ENCODE results near the gene UBE2E1.
"Not testable (repeated sequence)": the region's sequence is repeated elsewhere in the genome, so short reads cannot be mapped to it uniquely, and the experiment has no call there.

Gene UBE2E1

GRCh38 chr3:23879485-23879884, 73.7 kb downstream of the UBE2E1 start:
- no peak for DNase-seq (ENCODE audit: low read depth)

DNA sequence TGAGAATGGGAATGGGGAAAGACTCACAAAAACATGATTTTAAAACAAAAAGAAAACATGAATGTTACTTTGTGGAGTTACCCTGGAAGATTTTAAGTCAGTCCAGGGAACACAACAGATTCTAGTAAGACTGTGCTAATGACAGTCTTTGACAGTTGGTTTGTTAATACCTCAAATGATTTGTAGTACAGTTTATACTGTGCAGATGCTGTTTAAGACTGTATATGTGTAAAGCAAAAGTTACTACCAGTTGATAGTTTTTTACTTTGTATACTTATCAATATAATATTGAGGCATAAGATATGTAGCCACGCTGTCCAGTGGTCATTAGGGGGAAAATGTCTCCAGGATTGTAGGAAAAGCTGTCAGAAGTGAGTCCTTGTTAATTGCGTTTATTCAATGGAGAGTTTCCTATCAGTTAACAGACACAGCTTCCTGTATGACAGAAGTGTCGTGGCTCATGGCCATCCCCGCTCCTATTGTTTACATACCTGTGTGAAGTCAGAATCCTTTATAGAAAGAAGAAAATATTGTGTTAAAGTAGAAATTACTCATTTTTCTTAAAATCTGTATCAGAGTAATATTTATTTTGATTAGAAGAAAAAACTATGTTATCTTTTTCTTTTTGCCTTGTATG, 75.1 kb downstream of the UBE2E1 start:
- no peak for DNase-seq (ENCODE audit: low read depth)

DNA sequence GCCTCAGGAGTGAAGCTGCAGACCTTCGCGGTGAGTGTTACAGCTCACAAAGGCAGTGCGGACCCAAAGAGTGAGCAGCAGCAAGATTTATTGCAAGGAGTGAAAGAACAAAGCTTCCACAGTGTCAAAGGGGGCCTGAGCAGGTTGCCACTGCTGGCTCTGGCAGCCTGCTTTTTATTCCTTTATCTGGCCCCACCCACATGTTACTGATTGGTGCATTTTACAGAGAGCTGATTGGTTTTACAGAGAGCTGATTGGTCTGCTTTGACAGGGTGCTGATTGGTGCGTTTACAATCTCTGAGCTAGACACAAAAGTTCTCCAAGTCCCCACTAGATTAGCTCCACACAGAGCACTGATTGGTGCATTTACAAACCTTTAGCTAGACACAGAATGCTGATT, 76.2 kb downstream of the UBE2E1 start:
- DNase-seq (ENCODE audit: low read depth): not testable (repeated sequence)

- no peak for DNase-seq (ENCODE audit: low read depth)
Measured at GRCh38 chr3:23882487-23882918, 76.7 kb downstream of the UBE2E1 start.

DNA sequence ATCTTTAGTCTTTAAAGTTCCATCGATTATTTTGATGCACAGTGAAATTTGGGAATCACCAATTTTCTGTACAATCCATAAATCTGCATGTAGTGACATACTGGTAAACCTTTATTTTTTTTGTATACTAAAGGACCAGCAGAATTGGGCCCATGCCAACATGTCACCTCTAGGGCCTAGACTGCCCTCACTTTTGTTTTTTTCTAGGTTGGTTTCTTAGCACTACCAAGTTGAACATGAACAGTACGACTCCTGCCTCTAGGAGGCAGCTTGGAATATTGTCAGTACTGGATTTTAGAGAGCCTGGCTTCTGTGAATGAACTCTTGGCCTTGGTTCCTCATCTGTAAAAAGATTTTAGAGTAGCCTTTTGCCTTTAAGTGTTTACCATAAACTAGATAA, 78.7 kb downstream of the UBE2E1 start:
- DNase-seq (ENCODE audit: low read depth): no peak

DNA sequence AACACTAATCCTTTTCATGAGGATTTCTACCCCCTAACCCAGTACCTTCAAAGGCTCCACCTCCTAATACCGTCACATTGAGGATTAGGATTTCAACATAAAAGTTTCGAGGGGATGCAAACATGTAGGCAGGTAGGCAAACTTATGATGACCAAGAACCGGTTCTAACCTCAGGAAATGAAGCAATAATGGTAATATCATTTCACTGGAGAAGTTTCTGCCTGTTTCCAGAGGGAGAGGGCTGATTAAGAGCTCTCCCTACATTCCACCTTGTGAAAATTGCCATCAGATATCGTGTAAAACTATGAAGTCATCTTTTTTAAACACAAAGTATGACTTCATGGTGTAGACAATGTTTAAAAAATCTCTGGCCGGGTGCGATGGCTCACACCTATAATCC, 79.5 kb downstream of the UBE2E1 start:
- no peak for DNase-seq (ENCODE audit: low read depth)

DNA sequence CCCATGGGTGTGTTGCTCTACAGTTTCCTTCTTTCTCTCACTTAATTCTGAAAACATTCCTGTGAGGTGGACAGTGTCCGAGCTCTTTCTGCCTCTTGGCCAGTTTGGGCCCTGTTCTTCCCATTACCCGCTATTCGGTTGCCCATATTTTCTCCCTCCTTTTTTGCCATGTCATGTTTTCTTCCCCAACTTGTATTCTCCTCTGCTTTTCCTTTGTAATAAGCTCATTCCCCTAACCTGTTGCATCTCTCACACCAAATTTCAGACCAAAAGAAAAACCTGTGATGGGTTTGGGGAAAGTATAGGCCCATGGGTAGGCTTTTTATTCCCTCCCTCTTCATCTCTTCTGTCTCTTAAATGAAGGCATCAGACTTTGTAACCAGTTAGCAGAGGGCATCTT, 80.6 kb downstream of the UBE2E1 start:
- DNase-seq (ENCODE audit: low read depth): no peak

- no peak for DNase-seq (ENCODE audit: low read depth)
Measured at GRCh38 chr3:23888617-23889228, 83.0 kb downstream of the UBE2E1 start.

GRCh38 chr3:23889386-23889785, 83.6 kb downstream of the UBE2E1 start:
- no peak for DNase-seq (ENCODE audit: low read depth)

DNA sequence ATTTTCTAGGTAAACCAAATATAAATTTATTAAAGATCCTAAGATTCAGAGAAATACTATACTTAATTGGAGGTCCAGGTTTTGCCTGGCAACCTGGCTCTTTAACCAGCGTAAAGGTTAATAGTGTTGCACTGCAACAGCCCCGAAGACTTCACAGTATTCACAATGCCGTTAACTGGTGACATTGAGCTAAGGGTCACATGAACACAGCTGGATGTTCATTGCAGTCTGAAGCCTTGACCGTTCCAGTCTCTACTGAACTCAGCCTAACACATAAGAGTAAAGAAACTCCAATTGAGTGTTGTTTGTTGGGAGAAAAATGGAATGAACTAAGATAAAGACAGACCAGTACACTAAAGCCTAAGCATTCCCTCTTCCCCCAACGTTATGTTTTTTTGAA, 84.2 kb downstream of the UBE2E1 start:
- DNase-seq (ENCODE audit: low read depth): no peak

DNA sequence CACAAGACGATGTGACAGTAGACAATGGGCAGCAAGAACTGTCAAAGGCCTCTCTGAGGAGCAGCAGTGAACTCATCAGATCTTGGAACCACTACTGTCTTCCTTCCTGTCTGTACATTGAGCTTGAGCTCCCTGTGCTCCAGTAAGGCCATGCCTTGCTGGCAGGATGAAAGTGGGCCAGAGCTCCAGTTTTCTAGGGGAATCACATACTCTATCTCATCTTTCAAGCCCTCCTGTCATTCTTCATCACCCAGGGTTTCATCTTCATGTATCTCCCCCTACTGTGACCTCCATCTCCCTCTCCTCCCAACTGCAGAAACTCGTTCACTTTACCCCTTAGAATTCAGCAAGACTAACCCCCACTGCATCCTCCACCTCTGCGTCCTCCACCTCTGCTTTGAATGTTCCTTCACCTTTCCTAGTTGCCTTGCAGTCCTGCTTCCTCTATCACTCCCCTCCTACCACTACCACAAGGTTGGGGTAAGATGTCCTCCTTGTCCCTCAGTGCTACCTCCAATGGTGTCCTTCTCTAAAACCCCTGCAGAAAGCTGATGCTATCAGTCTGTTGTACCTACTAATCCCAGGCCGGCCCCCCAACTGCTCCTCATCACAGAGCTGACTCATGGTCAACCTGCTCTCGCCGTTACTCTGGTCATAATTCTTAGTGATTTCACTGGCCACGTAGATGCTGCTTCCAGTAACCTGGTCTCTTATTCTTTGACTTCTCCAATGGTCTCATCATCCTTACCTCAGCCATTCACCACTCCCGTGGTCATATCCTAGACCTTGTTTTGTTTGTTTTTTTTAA, 88.7 kb downstream of the UBE2E1 start:
- no peak for DNase-seq (ENCODE audit: low read depth)

GRCh38 chr3:23895181-23895580, 89.4 kb downstream of the UBE2E1 start:
- DNase-seq (ENCODE audit: low read depth): no peak

DNA sequence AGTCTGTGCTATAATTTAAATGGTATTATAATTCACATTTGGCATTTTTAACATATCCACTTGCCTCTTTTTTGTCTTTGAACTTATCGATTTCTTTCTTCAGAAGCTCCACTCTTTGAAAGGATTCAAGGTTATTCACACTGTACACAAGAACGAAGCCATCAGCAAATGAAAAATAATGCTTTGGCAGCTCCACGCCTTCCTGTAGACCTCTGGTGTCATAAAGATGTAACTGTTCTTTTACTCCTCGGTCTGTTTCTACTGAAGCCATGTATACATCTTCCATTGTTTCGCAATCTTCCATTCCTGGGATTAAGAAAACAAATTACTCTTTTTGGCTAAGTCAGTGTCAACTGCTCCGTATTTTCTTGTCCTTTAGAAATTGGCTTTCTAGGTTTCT, 95.0 kb downstream of the UBE2E1 start:
- DNase-seq (ENCODE audit: low read depth): no peak

DNA sequence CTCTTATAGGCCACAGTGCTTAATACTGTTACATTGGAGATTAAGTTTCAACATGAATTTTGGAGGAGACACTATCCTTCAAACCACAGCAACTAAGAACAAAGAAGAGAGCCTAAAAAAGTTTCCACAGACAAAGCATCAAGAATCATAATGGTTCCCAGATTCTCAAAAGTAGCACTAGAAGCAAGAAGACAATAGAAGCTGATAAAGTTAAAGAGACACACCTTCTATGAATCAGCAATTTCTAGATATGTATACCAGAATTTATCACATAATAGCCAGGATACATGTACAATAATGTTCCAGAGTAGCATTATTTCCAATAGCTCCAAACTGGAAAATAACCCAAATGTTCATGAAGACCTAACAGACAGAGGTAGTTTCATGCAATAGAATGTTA, 98.8 kb downstream of the UBE2E1 start:
- DNase-seq (ENCODE audit: low read depth): no peak

DNA sequence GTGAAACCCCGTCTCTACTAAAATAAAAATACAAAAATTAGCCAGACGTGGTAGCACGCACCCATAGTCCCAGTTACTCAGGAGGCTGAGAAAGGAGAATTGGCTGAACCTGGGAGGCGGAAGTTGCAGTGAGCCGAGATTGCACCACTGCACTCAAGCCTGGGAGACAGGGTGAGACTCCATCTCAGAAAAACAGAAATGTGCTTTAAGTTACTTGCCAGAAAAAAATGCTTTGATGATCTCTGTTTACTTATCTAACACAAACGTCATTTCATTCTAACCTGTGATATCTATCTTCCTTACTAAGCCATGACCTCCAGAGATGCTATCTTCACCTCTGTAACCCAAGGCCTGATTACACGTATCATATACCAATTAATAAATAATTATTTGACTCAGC, 103.6 kb downstream of the UBE2E1 start:
- no peak for DNase-seq (ENCODE audit: low read depth)

DNA sequence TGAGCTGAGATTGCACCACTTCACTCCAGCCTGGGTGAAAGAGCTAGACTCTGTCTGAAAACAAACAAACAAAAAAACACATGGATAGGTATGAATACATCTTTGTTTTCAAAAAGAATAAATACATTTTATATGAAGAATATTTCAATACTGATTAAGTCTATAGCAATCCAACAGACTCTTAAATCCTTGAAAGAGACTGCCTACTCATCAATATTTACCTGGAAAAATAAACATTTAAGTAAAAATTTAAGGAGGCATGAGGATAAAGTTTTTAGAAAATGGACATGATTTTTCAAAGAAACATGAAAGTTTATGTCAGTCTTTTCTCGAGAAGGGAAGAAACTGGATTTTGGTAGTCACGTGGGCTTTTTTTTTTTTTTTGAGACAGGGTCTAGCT, 105.6 kb downstream of the UBE2E1 start:
- DNase-seq (ENCODE audit: low read depth): no peak

GRCh38 chr3:23912335-23912734, 106.6 kb downstream of the UBE2E1 start:
- DNase-seq (ENCODE audit: low read depth): not testable (repeated sequence)

DNA sequence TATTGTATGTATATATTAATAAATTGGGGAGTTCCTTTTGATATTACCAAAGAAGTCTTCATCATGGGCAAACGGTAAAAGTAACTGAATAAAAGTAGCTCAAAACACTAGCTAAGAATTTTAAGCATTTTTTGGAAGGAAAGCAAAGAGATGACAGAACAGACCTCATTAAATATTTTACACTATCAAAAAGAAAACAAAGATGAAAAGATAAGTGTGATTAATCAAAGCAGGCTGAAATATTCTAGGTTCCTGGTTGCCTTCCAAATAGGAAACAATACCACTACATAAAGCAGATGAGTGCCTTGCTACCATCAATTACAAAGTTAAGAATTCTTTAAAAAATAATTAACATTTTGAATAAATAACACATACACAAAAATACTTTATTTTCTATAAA, 107.4 kb downstream of the UBE2E1 start:
- no peak for DNase-seq (ENCODE audit: low read depth)

GRCh38 chr3:23913873-23914743, 108.4 kb downstream of the UBE2E1 start:
- DNase-seq (ENCODE audit: low read depth): no peak

- no peak for DNase-seq (ENCODE audit: low read depth)
Measured at GRCh38 chr3:23915537-23916108, 109.9 kb downstream of the UBE2E1 start.

DNA sequence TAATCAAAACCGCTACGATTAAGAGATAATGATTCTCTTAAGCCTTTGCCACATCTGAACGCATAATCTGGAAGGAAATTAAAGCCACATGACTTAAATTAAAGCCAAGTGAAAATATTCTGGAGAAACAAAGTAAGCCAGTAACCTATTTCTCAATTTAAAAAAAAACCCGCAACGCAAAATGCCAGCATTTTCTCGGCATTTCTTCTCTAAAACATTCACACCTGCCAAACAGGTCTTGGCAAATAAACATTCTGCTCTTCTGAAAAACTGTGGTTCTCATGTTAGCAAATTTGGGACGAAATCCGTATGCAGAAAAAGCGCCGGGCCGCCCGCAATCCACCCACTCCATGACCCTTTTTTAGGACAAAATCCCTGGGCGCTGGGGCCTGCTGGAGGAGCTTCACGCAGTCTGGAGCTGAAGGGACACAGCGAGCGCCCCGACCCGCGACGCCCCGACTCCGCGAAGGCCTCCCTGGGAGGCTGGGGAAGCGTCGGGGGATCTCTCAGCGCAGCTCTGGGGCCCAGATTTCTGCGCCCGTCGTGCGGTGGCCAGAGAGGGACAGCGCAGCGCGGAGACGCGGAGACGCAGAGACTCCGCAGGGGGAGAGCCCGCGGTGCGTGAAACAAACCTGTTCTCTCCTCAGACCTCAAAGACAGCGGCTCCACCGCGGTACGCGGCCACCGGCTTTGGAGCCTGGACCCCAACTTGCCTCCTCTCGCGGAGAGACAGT, 110.6 kb downstream of the UBE2E1 start:
- DNase-seq (ENCODE audit: low read depth): no peak

All from stimulated activated CD8-positive, alpha-beta memory T cell treated with anti-CD3 and anti-CD28 coated beads, Interleukin-12 subunit alpha, Interleukin-12 subunit beta, amount 100 ng/mL, for 4 hours (primary cell).